Liver (tissue), 9 donors: ENCODE results near the gene ENOX1. TPM values are rescaled to one million over a fixed set of nuclear protein-coding genes. Genes with fewer than 3 reads are reported as not detected.

Source experiments
- DNase-seq: peaks from one replicate; pipeline ENCODE4 v3.0.0-alpha.2; 2017; ENCODE audit warnings: low spot score
- H3K27ac ChIP-seq, 2 donors: one replicate each; pipeline ENCODE4 v1.7.0; 2013; ENCODE audit warnings: inconsistent platforms in 2 of 2, low read length in 2 of 2, control low read depth in 1 of 2, low read depth in 1 of 2, mild to moderate bottlenecking in 1 of 2
- H3K27me3 ChIP-seq, 4 donors: one replicate each; pipeline versions ENCODE4 v1.6.1 to v1.7.0; 2013; ENCODE audit warnings: low read length in 3 of 4, inconsistent platforms in 1 of 4, mild to moderate bottlenecking in 1 of 4, moderate library complexity in 1 of 4; ENCODE audit not compliant: control insufficient read depth in 4 of 4, insufficient read depth in 4 of 4
- H3K36me3 ChIP-seq, 4 donors: one replicate each; pipeline versions ENCODE4 v1.6.1 to v1.7.0; 2013; ENCODE audit warnings: low read length in 3 of 4, mild to moderate bottlenecking in 3 of 4, low read depth in 1 of 4, moderate library complexity in 1 of 4; ENCODE audit not compliant: control insufficient read depth in 4 of 4, insufficient read depth in 3 of 4
- H3K4me1 ChIP-seq, 4 donors: one replicate each; pipeline versions ENCODE4 v1.6.1 to v1.7.0; 2013; ENCODE audit warnings: low read length in 3 of 4, mild to moderate bottlenecking in 3 of 4, moderate library complexity in 1 of 4; ENCODE audit not compliant: control insufficient read depth in 4 of 4, insufficient read depth in 4 of 4
- H3K4me3 ChIP-seq, 3 donors: one replicate each; pipeline versions ENCODE4 v1.6.1 to v1.7.0; 2013; ENCODE audit warnings: low read length in 3 of 3, control low read depth in 1 of 3, low read depth in 1 of 3, mild to moderate bottlenecking in 1 of 3
- H3K9ac ChIP-seq, 2 donors: one replicate each; pipeline ENCODE4 v1.7.0; 2013; ENCODE audit warnings: low read length in 2 of 2, mild to moderate bottlenecking in 2 of 2, moderate library complexity in 2 of 2, control low read depth in 1 of 2, low read depth in 1 of 2
- H3K9me3 ChIP-seq, 4 donors: one replicate each; pipeline versions ENCODE4 v1.6.1 to v1.7.0; 2013; ENCODE audit warnings: low read length in 3 of 4; ENCODE audit not compliant: control insufficient read depth in 4 of 4
- FOXA1 ChIP-seq: IDR thresholded peaks from 2 replicates; pipeline ENCODE4 v1.6.1; 2016; ENCODE audit warnings: antibody characterized with exemption
- FOXA2 ChIP-seq: IDR thresholded peaks from 2 replicates; pipeline ENCODE4 v1.6.1; 2016; ENCODE audit warnings: antibody characterized with exemption
- GABPA ChIP-seq, 2 donors: IDR thresholded peaks in 1 of 2; conservative IDR thresholded peaks in 1 of 2; 2 replicates each; pipeline ENCODE4 v1.6.1; 2016; ENCODE audit warnings: antibody characterized with exemption in 2 of 2, mild to moderate bottlenecking in 1 of 2, moderate library complexity in 1 of 2
- HNF4A ChIP-seq, 2 donors: conservative IDR thresholded peaks; 2 replicates each; pipeline ENCODE4 v1.6.1; 2016; ENCODE audit warnings: antibody characterized with exemption in 2 of 2, mild to moderate bottlenecking in 2 of 2
- JUND ChIP-seq, 2 donors: IDR thresholded peaks; 2 replicates each; pipeline ENCODE4 v1.6.1; 2016; ENCODE audit warnings: antibody characterized with exemption in 2 of 2
- NR2F2 ChIP-seq: IDR thresholded peaks from 2 replicates; pipeline ENCODE4 v1.6.1; 2016; ENCODE audit warnings: antibody characterized with exemption
- RAD21 ChIP-seq, 2 donors: IDR thresholded peaks; 2 replicates each; pipeline ENCODE4 v1.6.1; 2016; ENCODE audit warnings: antibody characterized with exemption in 2 of 2, mild to moderate bottlenecking in 2 of 2
- RXRA ChIP-seq, 2 donors: IDR thresholded peaks; 2 replicates each; pipeline ENCODE4 v1.6.1; 2017 to 2018; ENCODE audit warnings: antibody characterized with exemption in 2 of 2, mild to moderate bottlenecking in 1 of 2
- SP1 ChIP-seq: IDR thresholded peaks from 2 replicates; pipeline ENCODE4 v1.6.1; 2018; ENCODE audit warnings: antibody characterized with exemption, mild to moderate bottlenecking
- TAF1 ChIP-seq: conservative IDR thresholded peaks from 2 replicates; pipeline ENCODE4 v1.6.1; 2016; ENCODE audit warnings: antibody characterized with exemption, mild to moderate bottlenecking
- WGBS: extraction: QIAGEN DNeasy Blood & Tissue Kit; methylation state at CpG from one replicate; pipeline ENCODE4 v1.1.7; 2013; 5-methylcytosine and 5-hydroxymethylcytosine counted together
- polyA plus RNA-seq, 2 donors: library from polyadenylated mRNA; stranded (reverse) in 1 of 2; unstranded in 1 of 2; fragments of 200-250 nt in 1 of 2; fragments of >200 nt in 1 of 2; fragmentation: Nextera tagmentation in 1 of 2; extraction: Ambion mirVana in 1 of 2; gene quantifications; one replicate each; pipeline versions ENCODE4 v1.2.1 to v1.2.3, GENCODE V29; 2013 to 2015
- total RNA-seq, 2 donors: library from RNA; depleted of rRNA; stranded (reverse); fragments of >200 nt; gene quantifications; one replicate each; pipeline ENCODE4 v1.2.3, GENCODE V29; 2014
- TF ChIP-seq, protein P1 (sequence below): IDR thresholded peaks from 2 replicates; pipeline ENCODE4 v1.6.1; 2016; ENCODE audit warnings: antibody characterized with exemption, mild to moderate bottlenecking
- TF ChIP-seq, protein P2 (sequence below): IDR thresholded peaks from 2 replicates; pipeline ENCODE4 v1.6.1; 2016; ENCODE audit warnings: antibody characterized with exemption
- TF ChIP-seq, protein P3 (sequence below): fragments of 150-350 bp; IDR thresholded peaks from 2 replicates; pipeline ENCODE4 v1.5.1; 2017; ENCODE audit warnings: improper control_type of control experiment, low read depth, low read length; ENCODE audit not compliant: missing input control
- donor health status: healthy.
- donor health status: healthy.
- donor health status: healthy.
- donor health status: healthy.
- donor health status: healthy.

Gene ENOX1
- total and polyA plus RNA-seq, 4 donors: 0.02 to 0.33 (median 0.08) TPM; not detected in 1

DNA sequence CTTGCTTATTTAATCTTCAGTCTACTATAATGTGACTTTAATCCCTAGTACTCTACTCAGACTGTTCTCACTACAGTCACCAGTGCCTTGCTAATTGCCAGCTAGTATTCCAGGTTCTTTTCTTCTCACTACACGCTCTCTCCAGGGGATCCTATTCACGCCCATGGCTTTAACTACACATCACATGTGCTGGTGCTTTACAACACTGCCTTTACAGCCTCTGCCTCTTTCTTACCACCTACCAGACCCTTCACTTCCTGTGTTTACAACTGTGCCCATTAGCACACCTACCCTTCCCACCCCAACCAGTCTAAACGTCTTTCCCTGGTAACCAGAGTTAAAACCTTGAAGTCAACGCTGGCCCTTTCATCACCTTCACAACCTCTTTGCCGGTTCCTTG is 513.9 kb downstream of the ENOX1 start:
- H3K36me3 ChIP-seq: peaks cover 0 to 1% (median 0%) of the 10 kb centered on the region in 4 donors
- no peaks in the 10 kb centered on the region for H3K4me1 ChIP-seq
- H3K27me3 ChIP-seq: no peaks in the 10 kb centered on the region
- H3K4me3 ChIP-seq: no peak overlapping the region
- no peak overlapping the region for H3K9ac ChIP-seq
- no peak overlapping the region for H3K27ac ChIP-seq
- TF ChIP-seq, protein P1, sequence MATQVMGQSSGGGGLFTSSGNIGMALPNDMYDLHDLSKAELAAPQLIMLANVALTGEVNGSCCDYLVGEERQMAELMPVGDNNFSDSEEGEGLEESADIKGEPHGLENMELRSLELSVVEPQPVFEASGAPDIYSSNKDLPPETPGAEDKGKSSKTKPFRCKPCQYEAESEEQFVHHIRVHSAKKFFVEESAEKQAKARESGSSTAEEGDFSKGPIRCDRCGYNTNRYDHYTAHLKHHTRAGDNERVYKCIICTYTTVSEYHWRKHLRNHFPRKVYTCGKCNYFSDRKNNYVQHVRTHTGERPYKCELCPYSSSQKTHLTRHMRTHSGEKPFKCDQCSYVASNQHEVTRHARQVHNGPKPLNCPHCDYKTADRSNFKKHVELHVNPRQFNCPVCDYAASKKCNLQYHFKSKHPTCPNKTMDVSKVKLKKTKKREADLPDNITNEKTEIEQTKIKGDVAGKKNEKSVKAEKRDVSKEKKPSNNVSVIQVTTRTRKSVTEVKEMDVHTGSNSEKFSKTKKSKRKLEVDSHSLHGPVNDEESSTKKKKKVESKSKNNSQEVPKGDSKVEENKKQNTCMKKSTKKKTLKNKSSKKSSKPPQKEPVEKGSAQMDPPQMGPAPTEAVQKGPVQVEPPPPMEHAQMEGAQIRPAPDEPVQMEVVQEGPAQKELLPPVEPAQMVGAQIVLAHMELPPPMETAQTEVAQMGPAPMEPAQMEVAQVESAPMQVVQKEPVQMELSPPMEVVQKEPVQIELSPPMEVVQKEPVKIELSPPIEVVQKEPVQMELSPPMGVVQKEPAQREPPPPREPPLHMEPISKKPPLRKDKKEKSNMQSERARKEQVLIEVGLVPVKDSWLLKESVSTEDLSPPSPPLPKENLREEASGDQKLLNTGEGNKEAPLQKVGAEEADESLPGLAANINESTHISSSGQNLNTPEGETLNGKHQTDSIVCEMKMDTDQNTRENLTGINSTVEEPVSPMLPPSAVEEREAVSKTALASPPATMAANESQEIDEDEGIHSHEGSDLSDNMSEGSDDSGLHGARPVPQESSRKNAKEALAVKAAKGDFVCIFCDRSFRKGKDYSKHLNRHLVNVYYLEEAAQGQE: no peak
- 80% methylated on average over 5 of the region's 5 CpGs for WGBS
- H3K9me3 ChIP-seq: no peaks in the 10 kb centered on the region
- DNase-seq: no peak

DNA sequence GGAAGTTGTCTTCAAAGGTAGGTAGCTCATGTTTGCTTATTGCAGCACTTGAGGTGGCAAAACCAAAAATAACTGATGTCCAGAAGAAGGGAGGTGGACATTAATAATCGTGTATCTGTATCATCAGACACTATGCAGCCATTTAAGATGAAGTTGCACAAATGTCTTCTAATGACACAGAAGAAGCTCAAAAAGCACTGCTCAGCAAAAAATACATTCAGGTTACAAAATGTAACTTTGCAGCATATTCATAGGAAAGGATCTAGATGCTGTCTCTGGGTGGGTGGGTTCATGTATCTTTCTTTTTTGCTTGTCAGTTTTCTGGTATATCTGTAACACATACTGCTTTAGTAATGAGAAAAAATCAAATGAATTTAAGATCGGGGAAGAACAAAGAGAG is 515.6 kb downstream of the ENOX1 start:
- peaks cover 0 to 1% (median 0%) of the 10 kb centered on the region in 4 donors for H3K36me3 ChIP-seq
- WGBS: 94% methylated on average over 2 of the region's 2 CpGs
- TF ChIP-seq, protein P1: no peak
- TF ChIP-seq RAD21 (IDR thresholded peaks at IDR 0.05) (no peak), JUND (IDR thresholded peaks at IDR 0.05) (no peak), FOXA2 (no peak), GABPA (IDR thresholded peaks at IDR 0.05 in 1 of 2, conservative IDR thresholded peaks at IDR 0.05 in 1 of 2) (no peak), FOXA1 (no peak), HNF4A (conservative IDR thresholded peaks at IDR 0.05) (no peak), NR2F2 (no peak), RXRA (IDR thresholded peaks at IDR 0.05) (no peak), SP1 (no peak), TAF1 (no peak)
- TF ChIP-seq, protein P2, sequence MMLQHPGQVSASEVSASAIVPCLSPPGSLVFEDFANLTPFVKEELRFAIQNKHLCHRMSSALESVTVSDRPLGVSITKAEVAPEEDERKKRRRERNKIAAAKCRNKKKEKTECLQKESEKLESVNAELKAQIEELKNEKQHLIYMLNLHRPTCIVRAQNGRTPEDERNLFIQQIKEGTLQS: no peak
- TF ChIP-seq, protein P3, sequence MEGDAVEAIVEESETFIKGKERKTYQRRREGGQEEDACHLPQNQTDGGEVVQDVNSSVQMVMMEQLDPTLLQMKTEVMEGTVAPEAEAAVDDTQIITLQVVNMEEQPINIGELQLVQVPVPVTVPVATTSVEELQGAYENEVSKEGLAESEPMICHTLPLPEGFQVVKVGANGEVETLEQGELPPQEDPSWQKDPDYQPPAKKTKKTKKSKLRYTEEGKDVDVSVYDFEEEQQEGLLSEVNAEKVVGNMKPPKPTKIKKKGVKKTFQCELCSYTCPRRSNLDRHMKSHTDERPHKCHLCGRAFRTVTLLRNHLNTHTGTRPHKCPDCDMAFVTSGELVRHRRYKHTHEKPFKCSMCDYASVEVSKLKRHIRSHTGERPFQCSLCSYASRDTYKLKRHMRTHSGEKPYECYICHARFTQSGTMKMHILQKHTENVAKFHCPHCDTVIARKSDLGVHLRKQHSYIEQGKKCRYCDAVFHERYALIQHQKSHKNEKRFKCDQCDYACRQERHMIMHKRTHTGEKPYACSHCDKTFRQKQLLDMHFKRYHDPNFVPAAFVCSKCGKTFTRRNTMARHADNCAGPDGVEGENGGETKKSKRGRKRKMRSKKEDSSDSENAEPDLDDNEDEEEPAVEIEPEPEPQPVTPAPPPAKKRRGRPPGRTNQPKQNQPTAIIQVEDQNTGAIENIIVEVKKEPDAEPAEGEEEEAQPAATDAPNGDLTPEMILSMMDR: no peak
- H3K4me1 ChIP-seq: no peaks in the 10 kb centered on the region
- no peak overlapping the region for H3K27ac ChIP-seq
- no peak overlapping the region for H3K9ac ChIP-seq
- H3K4me3 ChIP-seq: no peak overlapping the region
- no peak for DNase-seq
- H3K9me3 ChIP-seq: no peaks in the 10 kb centered on the region
- no peaks in the 10 kb centered on the region for H3K27me3 ChIP-seq
